Omental fat pad (tissue), 4 donors: ENCODE data around the gene RAB1A. TPM values are rescaled to one million over a fixed set of nuclear protein-coding genes. Genes with fewer than 3 reads are reported as not detected.
"Not testable (repeated sequence)": the region's sequence is repeated elsewhere in the genome, so short reads cannot be mapped to it uniquely, and the experiment has no call there.

ENCODE experiments used
- ATAC-seq: fragments of 150-250 bp; one replicate; pipeline ENCODE4 v1.9.1; 2016; ENCODE audit warnings: mild to moderate bottlenecking, moderate library complexity; ENCODE audit not compliant: low FRiP score
- DNase-seq: peaks from one replicate; pipeline ENCODE4 v3.0.0-alpha.2; 2019; ENCODE audit warnings: low spot score
- total RNA-seq, 4 donors: library from RNA; depleted of rRNA; stranded (reverse); fragments of >200 nt; gene quantifications; one replicate each; pipeline ENCODE4 v1.1.0, GENCODE V29; 2016
- TF ChIP-seq, protein P1 (sequence below), 3 donors: fragments of 450-650 bp; IDR thresholded peaks; one replicate each; pipeline ENCODE4 v1.5.1; 2016 to 2017; ENCODE audit warnings: antibody characterized with exemption in 3 of 3, mild to moderate bottlenecking in 3 of 3, moderate library complexity in 2 of 3

RAB1A gene
- total RNA-seq, 4 donors from 2014 or later = 100 to 177 (median 113) TPM

- TF ChIP-seq, protein P1, sequence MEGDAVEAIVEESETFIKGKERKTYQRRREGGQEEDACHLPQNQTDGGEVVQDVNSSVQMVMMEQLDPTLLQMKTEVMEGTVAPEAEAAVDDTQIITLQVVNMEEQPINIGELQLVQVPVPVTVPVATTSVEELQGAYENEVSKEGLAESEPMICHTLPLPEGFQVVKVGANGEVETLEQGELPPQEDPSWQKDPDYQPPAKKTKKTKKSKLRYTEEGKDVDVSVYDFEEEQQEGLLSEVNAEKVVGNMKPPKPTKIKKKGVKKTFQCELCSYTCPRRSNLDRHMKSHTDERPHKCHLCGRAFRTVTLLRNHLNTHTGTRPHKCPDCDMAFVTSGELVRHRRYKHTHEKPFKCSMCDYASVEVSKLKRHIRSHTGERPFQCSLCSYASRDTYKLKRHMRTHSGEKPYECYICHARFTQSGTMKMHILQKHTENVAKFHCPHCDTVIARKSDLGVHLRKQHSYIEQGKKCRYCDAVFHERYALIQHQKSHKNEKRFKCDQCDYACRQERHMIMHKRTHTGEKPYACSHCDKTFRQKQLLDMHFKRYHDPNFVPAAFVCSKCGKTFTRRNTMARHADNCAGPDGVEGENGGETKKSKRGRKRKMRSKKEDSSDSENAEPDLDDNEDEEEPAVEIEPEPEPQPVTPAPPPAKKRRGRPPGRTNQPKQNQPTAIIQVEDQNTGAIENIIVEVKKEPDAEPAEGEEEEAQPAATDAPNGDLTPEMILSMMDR (IDR thresholded peaks at IDR 0.05) = no peak
- no peak for ATAC-seq
- DNase-seq = no peak
Observed at GRCh38 chr2:65165558-65165957, 35.7 kb upstream of the RAB1A start.

GRCh38 chr2:65164426-65164891 lies 34.6 kb upstream of the RAB1A start:
- no peak for ATAC-seq
- DNase-seq = no peak
- TF ChIP-seq, protein P1 (IDR thresholded peaks at IDR 0.05) = no peak

- TF ChIP-seq, protein P1 (IDR thresholded peaks at IDR 0.05) = no peak
- DNase-seq (no peak), ATAC-seq (no peak)
Observed at GRCh38 chr2:65161551-65162100, 31.7 kb upstream of the RAB1A start.

GRCh38 chr2:65159906-65160305 lies 30.0 kb upstream of the RAB1A start:
- TF ChIP-seq, protein P1 (IDR thresholded peaks at IDR 0.05) = no peak
- no peak for DNase-seq
- ATAC-seq = no peak

DNA sequence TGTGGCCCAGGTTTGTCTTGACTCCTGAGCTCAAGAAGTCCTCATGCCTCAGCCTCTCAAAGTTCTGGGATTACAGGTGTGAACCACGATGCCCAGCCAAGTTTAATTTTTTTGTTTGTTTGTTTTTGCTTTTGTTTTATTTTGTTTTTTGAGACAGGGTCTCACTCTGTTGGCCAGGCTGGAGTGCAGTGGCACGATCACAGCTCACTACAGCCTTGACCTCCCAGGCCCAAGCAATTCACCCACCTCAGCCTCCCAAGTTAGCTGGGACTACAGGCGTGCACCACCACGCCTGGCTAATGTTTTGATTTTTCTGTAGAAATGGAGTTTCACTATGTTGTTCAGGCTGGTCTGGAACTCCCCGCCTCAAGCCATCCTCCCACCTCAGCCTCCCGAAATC lies 29.4 kb upstream of the RAB1A start:
- TF ChIP-seq, protein P1 (IDR thresholded peaks at IDR 0.05) = no peak
- no peak for ATAC-seq
- DNase-seq = no peak

GRCh38 chr2:65158557-65158956 lies 28.7 kb upstream of the RAB1A start:
- ATAC-seq (no peak), DNase-seq (no peak)
- TF ChIP-seq, protein P1 (IDR thresholded peaks at IDR 0.05) = no peak

DNA sequence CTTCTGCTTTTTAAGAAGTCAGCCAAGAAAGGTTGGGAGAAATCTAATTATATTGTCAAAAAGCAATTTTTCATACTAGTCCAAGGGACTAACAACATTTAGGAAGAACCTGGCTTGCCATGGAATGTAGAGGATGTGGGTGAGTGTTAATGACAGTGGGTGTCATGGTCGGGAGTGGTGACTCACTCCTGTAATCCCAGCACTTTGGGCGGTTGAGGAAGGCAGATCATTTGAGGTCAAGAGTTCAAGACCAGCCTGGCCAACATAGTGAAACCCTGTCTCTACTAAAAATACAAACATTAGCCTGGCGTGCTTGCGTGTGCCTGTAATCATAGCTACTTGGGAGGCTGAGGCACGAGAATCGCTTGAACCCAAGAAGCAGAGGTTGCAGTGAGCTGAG lies 27.9 kb upstream of the RAB1A start:
- DNase-seq, ATAC-seq: not testable (repeated sequence)
